Testis (tissue), 3 donors: ENCODE measurements around the gene HPS6. TPM values are rescaled to one million over a fixed set of nuclear protein-coding genes. Genes with fewer than 3 reads are reported as not detected.
"Not testable (repeated sequence)": the region's sequence is repeated elsewhere in the genome, so short reads cannot be mapped to it uniquely, and the experiment has no call there.

Source experiments
- DNase-seq: peaks from one replicate; pipeline ENCODE4 v3.0.0-alpha.2; 2019
- H3K27ac ChIP-seq, 2 donors: fragments of 200-600 bp; sonication (generic); one replicate each; pipeline ENCODE4 v1.5.1; 2019
- H3K27me3 ChIP-seq: fragments of 200-600 bp; sonication (generic); one replicate; pipeline ENCODE4 v1.5.1; 2019
- H3K36me3 ChIP-seq: fragments of 200-600 bp; sonication (generic); one replicate; pipeline ENCODE4 v1.5.1; 2017; ENCODE audit warnings: low read depth; ENCODE audit errors: missing control alignments
- H3K4me1 ChIP-seq: fragments of 200-600 bp; sonication (generic); one replicate; pipeline ENCODE4 v1.5.1; 2019
- H3K4me3 ChIP-seq, 2 donors: fragments of 200-600 bp; sonication (generic); one replicate each; pipeline ENCODE4 v1.5.1; 2017 to 2019
- H3K9me3 ChIP-seq: fragments of 200-600 bp; sonication (generic); one replicate; pipeline ENCODE4 v1.5.1; 2017
- POLR2A ChIP-seq: fragments of 450-650 bp; IDR thresholded peaks from one replicate; pipeline ENCODE4 v1.6.1; 2017; ENCODE audit warnings: antibody characterized with exemption, mild to moderate bottlenecking, moderate library complexity
- WGBS, 2 donors: methylation state at CpG; one replicate each; pipeline ENCODE4 v1.1.5; 2018; 5-methylcytosine and 5-hydroxymethylcytosine counted together
- intact Hi-C: fragments of 100-400 bp; cut with DNase I; formaldehyde crosslinking; loops from one replicate; pipeline ENCODE4 v1.15.1; 2023; ENCODE audit warnings: low total_unique reads
- polyA plus RNA-seq: library from polyadenylated mRNA; stranded (reverse); fragments of 350-450 nt; fragmentation: Illumina TruSeq; extraction: RNeasy Lipid Tissue Mini Kit (QIAGEN cat#74804); gene quantifications from one replicate; pipeline ENCODE4 v1.2.3, GENCODE V29; 2014; ENCODE audit warnings: low read depth, low replicate concordance; ENCODE audit not compliant: insufficient read depth
- total RNA-seq, 2 donors: library from RNA; depleted of rRNA; stranded (reverse); fragments of >200 nt; gene quantifications; one replicate each; pipeline ENCODE4 v1.2.3, GENCODE V29; 2016
- TF ChIP-seq, protein P1 (sequence below), 3 experiments: fragments of 450-650 bp in 2 of 3; fragments of 200-600 bp in 1 of 3; sonication (generic) in 1 of 3; IDR thresholded peaks; one replicate each; pipeline ENCODE4 v1.5.1; 2016 to 2019; ENCODE audit warnings: antibody characterized with exemption in 3 of 3, mild to moderate bottlenecking in 2 of 3, moderate library complexity in 1 of 3

The HPS6 gene
- total and polyA plus RNA-seq, 3 donors from 2014 or later: 9.7 to 23.2 (median 19.6) TPM

DNA sequence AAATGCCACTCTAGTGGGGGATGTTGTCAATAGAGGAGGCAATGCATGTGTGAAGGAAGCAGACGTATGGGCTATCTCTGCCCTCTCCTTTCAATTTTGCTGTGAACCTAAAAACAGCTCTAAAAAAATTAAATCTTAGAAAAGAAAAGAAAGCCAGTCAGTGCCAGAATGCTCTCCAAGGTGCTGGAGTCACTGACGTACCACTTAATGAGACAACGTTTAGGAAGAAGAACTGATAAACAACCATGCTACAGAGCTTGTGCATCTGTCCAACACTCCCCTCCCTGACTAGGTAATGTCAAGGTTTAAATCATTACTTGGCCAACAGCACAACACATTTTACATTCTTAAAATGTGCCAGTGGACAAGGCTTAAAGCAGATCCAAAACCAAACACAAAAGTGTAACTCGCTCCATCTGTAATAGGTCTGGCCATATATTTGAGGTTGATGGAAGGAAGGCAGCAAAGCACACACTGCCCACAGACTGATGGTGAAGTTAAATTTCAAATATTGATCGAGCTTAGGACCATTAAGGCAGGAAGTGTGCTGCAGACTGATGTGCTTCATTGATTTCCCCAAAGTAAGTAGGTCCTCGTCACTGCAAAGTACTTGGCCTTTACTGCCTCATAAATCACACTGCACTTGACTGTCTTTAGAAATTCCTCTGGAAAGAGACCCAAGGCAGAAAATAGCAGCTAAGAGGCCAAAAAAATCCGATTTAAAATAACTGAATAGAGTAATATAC, 24.7 kb upstream of the HPS6 start:
- H3K27me3 ChIP-seq: no peaks in the 10 kb centered on the region
- 68 to 71% methylated on average over 7 of the region's 7 CpGs for WGBS, 2 donors
- intact Hi-C loops: no loop called here
- no peaks in the 10 kb centered on the region for H3K9me3 ChIP-seq
- no peaks in the 10 kb centered on the region for H3K4me1 ChIP-seq
- DNase-seq: no peak
- no peaks in the 10 kb centered on the region for H3K36me3 ChIP-seq
- no peak overlapping the region for H3K27ac ChIP-seq
- no peak overlapping the region for H3K4me3 ChIP-seq
- TF ChIP-seq, protein P1, sequence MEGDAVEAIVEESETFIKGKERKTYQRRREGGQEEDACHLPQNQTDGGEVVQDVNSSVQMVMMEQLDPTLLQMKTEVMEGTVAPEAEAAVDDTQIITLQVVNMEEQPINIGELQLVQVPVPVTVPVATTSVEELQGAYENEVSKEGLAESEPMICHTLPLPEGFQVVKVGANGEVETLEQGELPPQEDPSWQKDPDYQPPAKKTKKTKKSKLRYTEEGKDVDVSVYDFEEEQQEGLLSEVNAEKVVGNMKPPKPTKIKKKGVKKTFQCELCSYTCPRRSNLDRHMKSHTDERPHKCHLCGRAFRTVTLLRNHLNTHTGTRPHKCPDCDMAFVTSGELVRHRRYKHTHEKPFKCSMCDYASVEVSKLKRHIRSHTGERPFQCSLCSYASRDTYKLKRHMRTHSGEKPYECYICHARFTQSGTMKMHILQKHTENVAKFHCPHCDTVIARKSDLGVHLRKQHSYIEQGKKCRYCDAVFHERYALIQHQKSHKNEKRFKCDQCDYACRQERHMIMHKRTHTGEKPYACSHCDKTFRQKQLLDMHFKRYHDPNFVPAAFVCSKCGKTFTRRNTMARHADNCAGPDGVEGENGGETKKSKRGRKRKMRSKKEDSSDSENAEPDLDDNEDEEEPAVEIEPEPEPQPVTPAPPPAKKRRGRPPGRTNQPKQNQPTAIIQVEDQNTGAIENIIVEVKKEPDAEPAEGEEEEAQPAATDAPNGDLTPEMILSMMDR (IDR thresholded peaks at IDR 0.05): no peak
- TF ChIP-seq POLR2A: no peak

DNA sequence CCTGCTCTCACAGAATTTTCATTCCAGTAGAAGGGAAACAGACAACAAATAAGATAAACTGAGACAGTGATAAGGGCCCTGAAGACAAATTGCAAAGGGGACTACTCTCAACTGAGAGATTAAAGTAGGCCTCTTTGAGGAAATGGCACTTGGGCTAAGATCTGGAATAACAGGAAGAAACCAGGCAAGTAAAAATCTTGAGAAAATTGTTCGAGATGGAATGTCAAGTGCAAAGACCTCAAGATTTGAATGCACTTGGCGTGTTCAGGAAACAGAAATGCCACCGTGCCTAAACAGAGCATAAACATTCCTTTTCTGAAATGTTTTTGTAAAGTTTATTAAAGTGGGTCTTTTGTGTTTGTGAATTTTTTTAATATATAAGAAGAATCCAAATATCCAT, 19.9 kb upstream of the HPS6 start:
- Histone ChIP-seq H3K4me3 (no peak overlapping the region), H3K4me1 (no peaks in the 10 kb centered on the region), H3K27me3 (no peaks in the 10 kb centered on the region), H3K9me3 (no peaks in the 10 kb centered on the region), H3K27ac (no peak overlapping the region), H3K36me3 (no peaks in the 10 kb centered on the region)
- DNase-seq: no peak
- intact Hi-C loops: no loop called here
- 88 to 89% methylated on average over 3 of the region's 3 CpGs for WGBS, 2 donors
- no peak for TF ChIP-seq POLR2A
- TF ChIP-seq, protein P1 (IDR thresholded peaks at IDR 0.05): no peak

DNA sequence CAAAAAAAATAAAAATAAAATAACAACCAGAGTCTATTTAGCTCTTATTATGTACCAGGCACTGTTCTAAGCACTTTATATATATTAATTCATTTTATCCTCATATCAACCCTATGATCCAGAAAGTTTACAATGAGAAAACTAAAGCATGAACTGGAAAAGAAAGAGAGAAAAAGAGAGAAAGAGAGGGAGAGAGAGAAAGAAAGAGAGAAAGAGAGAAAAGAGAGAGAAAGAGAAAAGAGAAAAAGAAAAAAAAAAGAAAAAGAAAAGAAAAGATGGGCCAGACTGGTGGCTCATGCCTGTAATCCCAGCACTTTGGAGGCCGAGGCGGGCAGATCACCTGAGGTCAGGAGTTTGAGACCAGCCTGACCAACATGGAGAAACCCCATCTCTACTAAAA, 19.1 kb upstream of the HPS6 start:
- no peaks in the 10 kb centered on the region for H3K9me3 ChIP-seq
- 85 to 93% methylated on average over 2 of the region's 2 CpGs for WGBS, 2 donors
- no peaks in the 10 kb centered on the region for H3K36me3 ChIP-seq
- intact Hi-C loops: no loop called here
- no peak overlapping the region for H3K27ac ChIP-seq
- TF ChIP-seq, protein P1 (IDR thresholded peaks at IDR 0.05): no peak
- TF ChIP-seq POLR2A: no peak
- no peaks in the 10 kb centered on the region for H3K4me1 ChIP-seq
- H3K27me3 ChIP-seq: no peaks in the 10 kb centered on the region
- DNase-seq: no peak
- no peak overlapping the region for H3K4me3 ChIP-seq

DNA sequence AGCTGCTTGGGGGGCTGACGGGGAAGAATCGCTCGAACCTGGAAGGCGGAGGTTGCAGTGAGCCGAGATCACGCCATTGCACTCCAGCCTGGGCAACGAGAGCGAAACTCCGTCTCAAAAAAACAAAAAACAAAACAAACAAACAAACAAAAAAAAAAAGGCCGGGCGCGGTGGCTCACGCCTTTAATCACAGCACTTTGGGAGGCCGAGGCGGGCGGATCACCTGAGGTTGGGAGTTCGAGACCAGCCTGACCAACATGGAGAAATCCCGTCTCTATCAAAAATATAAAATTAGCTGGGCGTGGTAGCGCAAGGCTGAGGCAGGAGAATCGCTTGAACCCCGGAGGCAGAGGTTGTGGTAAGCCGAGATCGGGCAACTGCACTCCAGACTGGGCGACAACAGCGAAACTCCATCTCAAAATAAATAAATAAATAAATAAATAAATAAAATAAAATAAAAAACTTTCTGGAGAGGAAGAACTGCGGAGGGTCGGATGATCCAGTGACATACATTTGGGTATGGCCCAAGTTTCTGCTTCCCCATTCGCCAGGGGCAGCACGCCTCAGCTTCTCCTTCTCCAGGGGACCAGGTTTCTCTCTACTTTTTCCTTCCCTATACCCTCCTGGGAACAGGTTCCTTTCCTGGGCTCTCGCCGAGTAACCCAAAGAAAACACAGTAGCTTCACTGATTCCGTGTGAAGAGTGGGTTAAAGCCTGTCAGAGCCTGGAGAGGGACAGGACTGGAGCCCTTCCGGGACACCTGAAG, 10.1 kb upstream of the HPS6 start:
- Histone ChIP-seq H3K4me3 (peak overlapping the region; percentile 79 to 88), H3K27ac (peak overlapping the region; percentile 88 to 95), H3K4me1 (peaks cover 10% of the 10 kb centered on the region)
- DNase-seq, H3K36me3 ChIP-seq, H3K9me3 ChIP-seq, intact Hi-C loops, H3K27me3 ChIP-seq: not testable (repeated sequence)
- 56% methylated on average over 34 of the region's 34 CpGs for WGBS, 2 donors

DNA sequence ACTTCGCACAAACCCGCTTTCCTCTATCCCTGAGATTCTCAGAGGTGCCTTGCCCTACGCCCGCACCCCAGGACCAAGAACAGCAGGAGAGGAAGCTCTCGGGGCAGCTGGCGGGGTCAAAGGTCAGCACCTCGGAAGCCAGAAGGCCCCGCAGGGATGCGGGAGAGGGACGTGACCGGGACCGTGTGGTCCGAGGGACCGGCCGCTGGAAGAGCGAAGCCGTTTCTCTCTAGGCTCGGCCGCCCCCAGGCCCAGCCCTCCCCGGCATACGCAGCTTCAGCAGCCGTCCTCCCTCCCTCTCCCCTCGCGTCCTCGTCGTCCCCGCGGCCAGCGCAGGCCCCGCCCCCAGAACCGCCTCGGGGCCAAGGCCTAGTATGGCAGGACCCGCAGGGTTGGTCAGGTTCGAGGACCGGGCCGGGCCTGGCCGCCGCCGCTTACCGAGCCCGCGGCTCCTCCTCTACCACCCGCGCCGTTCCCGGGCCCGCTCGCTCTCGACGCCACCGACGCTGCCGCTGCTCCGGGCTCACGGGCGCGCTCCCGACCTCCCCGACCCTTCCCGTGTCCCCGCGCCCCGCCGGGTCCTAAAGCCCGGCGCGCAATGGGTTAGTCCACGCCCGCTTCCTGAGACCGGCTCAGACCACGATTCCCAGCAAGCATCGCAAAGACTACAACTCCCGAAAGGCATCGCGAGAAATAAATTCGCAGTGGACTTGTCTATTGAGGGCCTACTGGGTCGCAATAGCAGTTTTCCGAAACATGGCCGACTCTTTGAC, 9.3 kb upstream of the HPS6 start, which contains the start of gene ARMH3:
ARMH3 (minus strand) TSS at position 527 of the 773 bp plus-strand sequence. CDS start 16,059 bp downstream, outside the sequence.
- no peaks in the 10 kb centered on the region for H3K9me3 ChIP-seq
- peak; percentile 98 for DNase-seq
- WGBS, 2 donors: 0 to 1% methylated on average over 38 to 62 of the region's 79 CpGs
- H3K27ac ChIP-seq: peak within 1 kb of the TSS; percentile 88 to 95
- no peaks in the 10 kb centered on the region for H3K27me3 ChIP-seq
- H3K4me3 ChIP-seq: peak within 1 kb of the TSS; percentile 79 to 88
- TF ChIP-seq, protein P1 (IDR thresholded peaks at IDR 0.05): peak in 1 of 3 experiments; percentile 8
- TF ChIP-seq POLR2A: peak; percentile 27
- H3K36me3 ChIP-seq: no peaks in the 10 kb centered on the region
- H3K4me1 ChIP-seq: peaks cover 10% of the 10 kb centered on the region
- intact Hi-C loops: no loop called here
